Neural progenitor cell (in vitro differentiated cells): ENCODE data around the gene NAP1L4.

ENCODE experiments used
- CTCF ChIP-seq: fragments of 200-600 bp; sonication (generic); IDR thresholded peaks from 2 replicates; pipeline ENCODE4 v1.5.1; 2017; ENCODE audit warnings: antibody characterized with exemption, mild to moderate bottlenecking
- EZH2 ChIP-seq: fragments of 200-600 bp; sonication (generic); IDR thresholded peaks from 2 replicates; pipeline ENCODE4 v1.6.1; 2017; ENCODE audit warnings: antibody characterized with exemption, mild to moderate bottlenecking, moderate library complexity

- TF ChIP-seq CTCF = no peak
- no peak for TF ChIP-seq EZH2
Measured at GRCh38 chr11:2911785-2912391, 80.2 kb downstream of the NAP1L4 start.
